Measurements from ENCODE around the gene LCN6.

- TF ChIP-seq SMAD3 (CRISPR knock-in tag; IDR thresholded peaks at IDR 0.05; ENCODE audit: borderline replicate concordance) (no peak), CTCF (IDR thresholded peaks at IDR 0.05) (no peak), PREB (CRISPR knock-in tag; IDR thresholded peaks at IDR 0.05; ENCODE audit: borderline replicate concordance) (no peak), ZNF121 (CRISPR knock-in tag; IDR thresholded peaks at IDR 0.05) (no peak), ZMAT4 (CRISPR knock-in tag; IDR thresholded peaks at IDR 0.05) (no peak), NFATC4 (CRISPR knock-in tag; IDR thresholded peaks at IDR 0.05) (no peak), NR3C1 (CRISPR knock-in tag; conservative IDR thresholded peaks at IDR 0.05; ENCODE audit: low read depth) (no peak), E2F5 (CRISPR knock-in tag; IDR thresholded peaks at IDR 0.05) (no peak), USF2 (CRISPR knock-in tag; IDR thresholded peaks at IDR 0.05) (no peak), MYBL2 (CRISPR knock-in tag; IDR thresholded peaks at IDR 0.05) (no peak)
Observed at GRCh38 chr9:136789523-136789937, 41.2 kb upstream of the LCN6 start.

All from WTC11 (cell line).